ENCODE results near the gene NFIC. TPM values are rescaled to one million over a fixed set of nuclear protein-coding genes. Genes with fewer than 3 reads are reported as not detected.

The NFIC gene
- polyA plus RNA-seq, 1 of the 3 experiments (the other 2 are of a cell fraction) = 7.2 TPM

GRCh38 chr19:3373971-3374368 is 7.6 kb downstream of the NFIC start:
- Histone ChIP-seq H3K4me3 (ENCODE audit: low read depth in 2 of 2, low read length in 1 of 2) (no peak overlapping the region), H3K4me1 (ENCODE audit: control insufficient read depth in 1 of 2, insufficient read depth in 2 of 2, low read depth in 1 of 2, low read length in 1 of 2) (peaks cover 4 to 36% of the 10 kb centered on the region in 2 experiments; a peak in 3 of 4 replicates), H3K4me2 (no peak overlapping the region), H3K9me2 (no peaks in the 10 kb centered on the region), H3F3A (replicated peaks; ENCODE audit: insufficient read depth) (peaks cover 15% of the 10 kb centered on the region), H3K27me3 (ENCODE audit: insufficient read depth) (no peaks in the 10 kb centered on the region), H2AFZ (ENCODE audit: low read depth) (no peak overlapping the region), H3K27ac (ENCODE audit: low read depth in 2 of 2, low read length in 1 of 2) (peak overlapping the region; percentile 44 to 94; a peak in 3 of 4 replicates), H4K20me1 (ENCODE audit: insufficient read depth) (peaks cover 90% of the 10 kb centered on the region), H3K79me2 (ENCODE audit: insufficient read depth) (peaks cover 100% of the 10 kb centered on the region), H3K9me3 (no peaks in the 10 kb centered on the region), H3K36me3 (replicated peaks in 1 of 2; ENCODE audit: control insufficient read depth in 1 of 2, insufficient read depth in 2 of 2, low read length in 1 of 2) (no peaks in the 10 kb centered on the region), H3K9ac (no peak overlapping the region)
- CTCF ChIA-PET = interaction anchor here (1.9 to 4.4 kb wide), 3 partner anchors 15 to 99 kb away, joined by 6 to 32 read pairs (median 10); no protein-coding TSS in a partner anchor
- DNase-seq = no peak
- POLR2A ChIA-PET = interaction anchor here (2.2 to 2.7 kb wide), 3 partner anchors 8 to 55 kb away, joined by 6 to 21 read pairs (median 15); no protein-coding TSS in a partner anchor
- TF ChIP-seq TEAD4 (IDR thresholded peaks at IDR 0.05; ENCODE audit: borderline replicate concordance, insufficient read depth) (no peak), SIN3A (IDR thresholded peaks at IDR 0.05; ENCODE audit: borderline replicate concordance, low read depth, low read length) (no peak), FOXM1 (IDR thresholded peaks at IDR 0.05; ENCODE audit: low read depth) (no peak), TCF12 (IDR thresholded peaks at IDR 0.05) (no peak), YY1 (IDR thresholded peaks at IDR 0.05; ENCODE audit: low read depth) (no peak), CTCF (IDR thresholded peaks at IDR 0.05) (no peak), GABPA (IDR thresholded peaks at IDR 0.05; ENCODE audit: low read depth) (no peak), EP300 (IDR thresholded peaks at IDR 0.05; ENCODE audit: borderline replicate concordance in 1 of 2, low read depth in 1 of 2, low read length in 1 of 2) (no peak), TAF1 (IDR thresholded peaks at IDR 0.05; ENCODE audit: borderline replicate concordance, low read depth, low read length) (no peak), GATA2 (CRISPR knock-in tag; IDR thresholded peaks at IDR 0.05) (no peak), POLR2AphosphoS5 (IDR thresholded peaks at IDR 0.05; ENCODE audit: low read depth, low read length) (no peak), ELF1 (IDR thresholded peaks at IDR 0.05) (no peak), NFIC (IDR thresholded peaks at IDR 0.05; ENCODE audit: borderline replicate concordance) (no peak), CHD2 (IDR thresholded peaks at IDR 0.05; ENCODE audit: low read length, partially characterized antibody) (no peak), RAD21 (IDR thresholded peaks at IDR 0.05; ENCODE audit: low read length) (no peak), SMC3 (IDR thresholded peaks at IDR 0.05; ENCODE audit: low read depth, low read length) (no peak)
- TF ChIP-seq, protein P1, sequence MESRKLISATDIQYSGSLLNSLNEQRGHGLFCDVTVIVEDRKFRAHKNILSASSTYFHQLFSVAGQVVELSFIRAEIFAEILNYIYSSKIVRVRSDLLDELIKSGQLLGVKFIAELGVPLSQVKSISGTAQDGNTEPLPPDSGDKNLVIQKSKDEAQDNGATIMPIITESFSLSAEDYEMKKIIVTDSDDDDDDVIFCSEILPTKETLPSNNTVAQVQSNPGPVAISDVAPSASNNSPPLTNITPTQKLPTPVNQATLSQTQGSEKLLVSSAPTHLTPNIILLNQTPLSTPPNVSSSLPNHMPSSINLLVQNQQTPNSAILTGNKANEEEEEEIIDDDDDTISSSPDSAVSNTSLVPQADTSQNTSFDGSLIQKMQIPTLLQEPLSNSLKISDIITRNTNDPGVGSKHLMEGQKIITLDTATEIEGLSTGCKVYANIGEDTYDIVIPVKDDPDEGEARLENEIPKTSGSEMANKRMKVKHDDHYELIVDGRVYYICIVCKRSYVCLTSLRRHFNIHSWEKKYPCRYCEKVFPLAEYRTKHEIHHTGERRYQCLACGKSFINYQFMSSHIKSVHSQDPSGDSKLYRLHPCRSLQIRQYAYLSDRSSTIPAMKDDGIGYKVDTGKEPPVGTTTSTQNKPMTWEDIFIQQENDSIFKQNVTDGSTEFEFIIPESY (IDR thresholded peaks at IDR 0.05; ENCODE audit: borderline replicate concordance, low read depth) = no peak
- TF ChIP-seq, protein P2, sequence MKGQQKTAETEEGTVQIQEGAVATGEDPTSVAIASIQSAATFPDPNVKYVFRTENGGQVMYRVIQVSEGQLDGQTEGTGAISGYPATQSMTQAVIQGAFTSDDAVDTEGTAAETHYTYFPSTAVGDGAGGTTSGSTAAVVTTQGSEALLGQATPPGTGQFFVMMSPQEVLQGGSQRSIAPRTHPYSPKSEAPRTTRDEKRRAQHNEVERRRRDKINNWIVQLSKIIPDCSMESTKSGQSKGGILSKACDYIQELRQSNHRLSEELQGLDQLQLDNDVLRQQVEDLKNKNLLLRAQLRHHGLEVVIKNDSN (IDR thresholded peaks at IDR 0.05; ENCODE audit: borderline replicate concordance, low read depth) = no peak
- TF ChIP-seq, protein P3, sequence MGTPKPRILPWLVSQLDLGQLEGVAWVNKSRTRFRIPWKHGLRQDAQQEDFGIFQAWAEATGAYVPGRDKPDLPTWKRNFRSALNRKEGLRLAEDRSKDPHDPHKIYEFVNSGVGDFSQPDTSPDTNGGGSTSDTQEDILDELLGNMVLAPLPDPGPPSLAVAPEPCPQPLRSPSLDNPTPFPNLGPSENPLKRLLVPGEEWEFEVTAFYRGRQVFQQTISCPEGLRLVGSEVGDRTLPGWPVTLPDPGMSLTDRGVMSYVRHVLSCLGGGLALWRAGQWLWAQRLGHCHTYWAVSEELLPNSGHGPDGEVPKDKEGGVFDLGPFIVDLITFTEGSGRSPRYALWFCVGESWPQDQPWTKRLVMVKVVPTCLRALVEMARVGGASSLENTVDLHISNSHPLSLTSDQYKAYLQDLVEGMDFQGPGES (IDR thresholded peaks at IDR 0.05; ENCODE audit: low read depth, low read length) = no peak
- WGBS (ENCODE audit: low lambda C conversion rate) = 100% methylated on average over 4 of the region's 6 CpGs

Measured in SK-N-SH (cell line).